Activated B cell treated with CpG ODN at 0.5 μM for 24 hours (primary cell): ENCODE results near the gene ADM2. TPM values are rescaled to one million over a fixed set of nuclear protein-coding genes. Genes with fewer than 3 reads are reported as not detected.

ENCODE experiments used
- ATAC-seq: fragments of 200-7000 bp; cut with Tn5 transposase; one replicate; pipeline ENCODE4 v1.10.0; 2021; ENCODE audit warnings: low read depth, mild to moderate bottlenecking, moderate library complexity
- CTCF ChIA-PET: fragments of 350-600 bp; sonication (Branson Sonifier 250); formaldehyde crosslinking; loops from one replicate; lab custom pipeline; 2021; ENCODE audit warnings: antibody characterized with exemption; lab: Charles Lee
- POLR2A ChIA-PET: fragments of 350-600 bp; sonication (Branson Sonifier 250); formaldehyde crosslinking; loops from one replicate; lab custom pipeline; 2021; ENCODE audit warnings: antibody characterized with exemption; lab: Charles Lee
- DNase-seq: peaks from one replicate; pipeline ENCODE4 v3.0.0; 2022
- H3K27ac Mint-ChIP-seq: one replicate; pipeline ENCODE4 v1.8.0; 2020; ENCODE audit warnings: mixed read lengths
- H3K27me3 Mint-ChIP-seq: one replicate; pipeline ENCODE4 v1.8.0; 2021; ENCODE audit warnings: mixed read lengths
- H3K36me3 Mint-ChIP-seq: one replicate; pipeline ENCODE4 v1.8.0; 2021; ENCODE audit warnings: low read depth, mixed read lengths
- H3K4me1 Mint-ChIP-seq: one replicate; pipeline ENCODE4 v1.8.0; 2021; ENCODE audit warnings: mixed read lengths
- H3K4me3 Mint-ChIP-seq: one replicate; pipeline ENCODE4 v1.8.0; 2020; ENCODE audit warnings: mild to moderate bottlenecking, mixed read lengths
- H3K9me3 Mint-ChIP-seq: one replicate; pipeline ENCODE4 v1.8.0; 2020; ENCODE audit warnings: mixed read lengths
- CTCF ChIP-seq: fragments of 200-600 bp; IDR thresholded peaks from one replicate; pipeline ENCODE4 v1.8.0; 2022; ENCODE audit warnings: antibody characterized with exemption, mild to moderate bottlenecking
- intact Hi-C: fragments of 100-400 bp; cut with micrococcal nuclease; formaldehyde crosslinking; loops from one replicate; pipeline ENCODE4 v1.15.1; 2024
- total RNA-seq: library from RNA; stranded (reverse); gene quantifications from 2 replicates; pipeline ENCODE4 v1.2.3, GENCODE V29; 2022

ADM2 gene
- total RNA-seq, 1 donor from 2014 or later = 5.2 TPM

GRCh38 chr22:50465066-50465930 is 16.0 kb upstream of the ADM2 start:
- H3K36me3 Mint-ChIP-seq = peaks cover 62% of the 10 kb centered on the region
- no peak for DNase-seq
- no peak overlapping the region for H3K4me3 Mint-ChIP-seq
- no peaks in the 10 kb centered on the region for H3K27me3 Mint-ChIP-seq
- no peak overlapping the region for H3K27ac Mint-ChIP-seq
- CTCF ChIA-PET = no interaction called here
- peaks cover 29% of the 10 kb centered on the region for H3K4me1 Mint-ChIP-seq
- no peaks in the 10 kb centered on the region for H3K9me3 Mint-ChIP-seq
- intact Hi-C loops = no loop called here
- POLR2A ChIA-PET = interaction anchor here (0.6 to 0.7 kb wide), 2 partner anchors 13 to 86 kb away, joined by 3 to 6 read pairs; no protein-coding TSS in a partner anchor
- no peak for ATAC-seq
- TF ChIP-seq CTCF = no peak

DNA sequence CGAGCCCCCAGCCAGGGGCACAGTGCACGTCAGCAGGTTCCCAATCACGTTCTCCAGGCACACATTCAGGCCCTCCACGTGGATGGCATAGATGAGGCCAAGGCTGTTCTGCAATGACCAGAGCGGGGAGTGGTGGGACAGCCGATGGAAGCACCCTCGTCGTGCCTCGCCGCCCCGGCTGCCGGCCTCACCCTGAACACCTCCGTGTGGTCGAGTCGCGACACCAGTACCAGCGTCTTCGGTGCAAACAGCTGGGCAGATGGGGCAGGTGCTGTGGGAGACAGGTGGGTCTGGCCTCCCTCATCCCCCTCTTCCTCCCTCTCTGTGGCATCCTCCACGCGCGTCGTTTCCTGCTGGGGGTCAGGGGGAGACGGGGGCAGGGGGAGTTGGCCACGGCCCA is 14.0 kb upstream of the ADM2 start:
- POLR2A ChIA-PET = interaction anchor here (0.8 to 2.1 kb wide), 3 partner anchors 17 to 154 kb away, joined by 3 to 5 read pairs (median 3); no protein-coding TSS in a partner anchor
- no peak overlapping the region for H3K27ac Mint-ChIP-seq
- no peaks in the 10 kb centered on the region for H3K9me3 Mint-ChIP-seq
- DNase-seq (no peak), ATAC-seq (no peak)
- peaks cover 50% of the 10 kb centered on the region for H3K4me1 Mint-ChIP-seq
- peaks cover 46% of the 10 kb centered on the region for H3K36me3 Mint-ChIP-seq
- CTCF ChIA-PET = interaction anchor here (0.6 to 1.0 kb wide), 2 partner anchors 153 to 191 kb away, joined by 3 read pairs; no protein-coding TSS in a partner anchor
- intact Hi-C loops = no loop called here
- no peak overlapping the region for H3K4me3 Mint-ChIP-seq
- TF ChIP-seq CTCF = no peak
- H3K27me3 Mint-ChIP-seq = no peaks in the 10 kb centered on the region

- H3K27ac Mint-ChIP-seq = peak overlapping the region; percentile 88
- peaks cover 43% of the 10 kb centered on the region for H3K36me3 Mint-ChIP-seq
- ChIA-PET CTCF (interaction anchor here (0.6 to 1.0 kb wide), 2 partner anchors 153 to 192 kb away, joined by 3 read pairs; no protein-coding TSS in a partner anchor), POLR2A (interaction anchor here (0.8 to 3.7 kb wide), 8 partner anchors 13 to 153 kb away, joined by 3 to 37 read pairs (median 6); partner anchors contain the start of genes ADM2 and SCO2)
- H3K4me1 Mint-ChIP-seq = peaks cover 55% of the 10 kb centered on the region
- no peak for TF ChIP-seq CTCF
- intact Hi-C loops = loop anchor here (2.0 kb wide), 2 partner anchors 17 to 277 kb away; no protein-coding TSS in a partner anchor
- H3K27me3 Mint-ChIP-seq = no peaks in the 10 kb centered on the region
- no peaks in the 10 kb centered on the region for H3K9me3 Mint-ChIP-seq
- ATAC-seq (no peak), DNase-seq (no peak)
- no peak overlapping the region for H3K4me3 Mint-ChIP-seq
Observed at GRCh38 chr22:50467773-50468440, 13.4 kb upstream of the ADM2 start.

DNA sequence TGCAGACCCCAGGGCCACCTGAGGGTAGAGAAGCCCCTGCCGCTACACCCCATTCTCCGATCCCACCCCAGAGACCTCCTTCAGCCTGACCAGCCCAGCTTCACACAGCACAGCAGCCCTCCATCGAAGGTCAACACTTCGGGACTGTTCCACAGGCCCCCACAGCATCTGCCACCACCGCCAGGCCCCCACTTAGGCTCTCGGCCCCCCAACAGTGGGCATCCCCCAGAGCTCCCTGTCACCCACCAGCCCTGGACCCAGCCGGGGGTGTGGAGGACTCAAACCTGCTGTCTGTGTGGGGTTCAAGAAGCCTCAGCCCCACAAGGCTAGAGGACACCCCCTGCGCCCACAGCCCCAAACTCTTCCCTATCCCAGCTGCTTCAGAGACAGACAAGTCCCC is 12.7 kb upstream of the ADM2 start:
- ChIA-PET POLR2A (interaction anchor here (0.5 to 3.7 kb wide), 11 partner anchors 12 to 154 kb away, joined by 3 to 37 read pairs (median 6); partner anchors contain the start of genes ADM2 and SCO2), CTCF (interaction anchor here (2.1 to 2.5 kb wide), 2 partner anchors 29 to 152 kb away, joined by 9 to 12 read pairs; no protein-coding TSS in a partner anchor)
- TF ChIP-seq CTCF = no peak
- Mint-ChIP-seq H3K9me3 (no peaks in the 10 kb centered on the region), H3K36me3 (peaks cover 37% of the 10 kb centered on the region), H3K4me1 (peaks cover 63% of the 10 kb centered on the region), H3K27ac (peak overlapping the region; percentile 88), H3K4me3 (peak overlapping the region; percentile 68), H3K27me3 (no peaks in the 10 kb centered on the region)
- DNase-seq (no peak), ATAC-seq (no peak)
- intact Hi-C loops = loop anchor here (1.0 to 2.0 kb wide), 4 partner anchors 18 to 278 kb away; partner anchors contain the start of gene CHKB
